GM12872 (cell line): Measurements from ENCODE around the gene FBXO15.

ENCODE experiments used
- TF ChIP-seq, protein P1 (sequence below): IDR thresholded peaks from 3 replicates; pipeline ENCODE4 v1.5.1; 2011; ENCODE audit warnings: low read depth, mild to moderate bottlenecking, low read length, moderate library complexity; ENCODE audit not compliant: insufficient read depth

The FBXO15 gene

DNA sequence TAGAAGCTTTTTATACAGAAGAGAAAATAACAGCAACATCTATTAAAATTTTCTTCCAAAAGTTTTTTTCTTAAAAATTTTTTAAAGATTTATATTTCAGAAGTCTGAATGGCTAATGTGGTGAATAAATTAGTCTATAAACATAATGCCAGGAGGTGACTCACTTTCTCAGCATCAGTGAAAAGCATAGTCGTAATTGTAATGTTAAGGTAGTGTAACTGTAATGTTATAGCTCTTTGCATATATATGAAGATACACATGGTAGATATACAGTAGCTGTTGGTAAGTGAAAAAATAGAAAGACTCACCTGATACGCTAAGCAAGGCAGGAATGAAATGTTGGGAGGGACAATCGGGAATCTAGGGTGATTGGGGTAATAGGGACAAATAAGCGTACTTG is 6.2 kb upstream of the FBXO15 start:
- TF ChIP-seq, protein P1, sequence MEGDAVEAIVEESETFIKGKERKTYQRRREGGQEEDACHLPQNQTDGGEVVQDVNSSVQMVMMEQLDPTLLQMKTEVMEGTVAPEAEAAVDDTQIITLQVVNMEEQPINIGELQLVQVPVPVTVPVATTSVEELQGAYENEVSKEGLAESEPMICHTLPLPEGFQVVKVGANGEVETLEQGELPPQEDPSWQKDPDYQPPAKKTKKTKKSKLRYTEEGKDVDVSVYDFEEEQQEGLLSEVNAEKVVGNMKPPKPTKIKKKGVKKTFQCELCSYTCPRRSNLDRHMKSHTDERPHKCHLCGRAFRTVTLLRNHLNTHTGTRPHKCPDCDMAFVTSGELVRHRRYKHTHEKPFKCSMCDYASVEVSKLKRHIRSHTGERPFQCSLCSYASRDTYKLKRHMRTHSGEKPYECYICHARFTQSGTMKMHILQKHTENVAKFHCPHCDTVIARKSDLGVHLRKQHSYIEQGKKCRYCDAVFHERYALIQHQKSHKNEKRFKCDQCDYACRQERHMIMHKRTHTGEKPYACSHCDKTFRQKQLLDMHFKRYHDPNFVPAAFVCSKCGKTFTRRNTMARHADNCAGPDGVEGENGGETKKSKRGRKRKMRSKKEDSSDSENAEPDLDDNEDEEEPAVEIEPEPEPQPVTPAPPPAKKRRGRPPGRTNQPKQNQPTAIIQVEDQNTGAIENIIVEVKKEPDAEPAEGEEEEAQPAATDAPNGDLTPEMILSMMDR = no peak

DNA sequence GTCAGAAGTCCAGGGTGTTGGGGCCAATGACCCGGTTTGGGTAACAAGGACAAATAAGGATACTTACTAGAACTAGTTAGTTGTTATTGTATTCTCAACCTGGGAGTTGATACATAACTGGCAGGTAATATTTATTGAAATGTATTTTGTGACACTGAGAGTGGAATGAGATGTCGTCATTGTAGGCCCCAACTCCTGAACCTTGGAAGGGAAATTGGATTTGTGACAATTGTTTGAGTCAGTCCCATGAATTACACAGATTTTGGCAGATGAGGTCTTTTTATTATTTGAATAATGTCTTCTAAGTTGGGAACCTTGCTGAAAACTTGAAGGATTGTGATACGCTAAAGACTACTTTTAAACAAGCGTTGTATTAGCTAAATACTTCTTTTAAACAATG is 5.7 kb upstream of the FBXO15 start:
- TF ChIP-seq, protein P1 = no peak

DNA sequence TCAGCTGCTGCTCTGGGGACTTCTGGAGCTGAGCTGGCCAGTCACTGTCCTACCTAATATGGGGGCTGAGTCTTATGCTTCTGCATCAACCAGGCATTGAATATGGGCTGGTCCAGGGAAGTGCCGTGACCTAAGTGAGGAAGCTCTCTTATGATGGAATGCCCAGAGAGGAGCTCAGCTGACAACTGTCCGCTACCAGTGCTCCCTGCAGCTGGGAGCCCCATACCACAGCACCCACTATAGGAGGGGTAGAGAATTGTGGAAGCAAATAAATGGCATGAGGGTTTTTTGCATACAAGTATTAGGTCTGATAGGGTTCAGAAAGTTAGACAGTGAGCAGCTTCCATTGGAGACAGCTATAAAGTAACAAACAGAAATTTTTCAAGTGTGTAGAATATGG is 5.2 kb upstream of the FBXO15 start:
- TF ChIP-seq, protein P1 = no peak

DNA sequence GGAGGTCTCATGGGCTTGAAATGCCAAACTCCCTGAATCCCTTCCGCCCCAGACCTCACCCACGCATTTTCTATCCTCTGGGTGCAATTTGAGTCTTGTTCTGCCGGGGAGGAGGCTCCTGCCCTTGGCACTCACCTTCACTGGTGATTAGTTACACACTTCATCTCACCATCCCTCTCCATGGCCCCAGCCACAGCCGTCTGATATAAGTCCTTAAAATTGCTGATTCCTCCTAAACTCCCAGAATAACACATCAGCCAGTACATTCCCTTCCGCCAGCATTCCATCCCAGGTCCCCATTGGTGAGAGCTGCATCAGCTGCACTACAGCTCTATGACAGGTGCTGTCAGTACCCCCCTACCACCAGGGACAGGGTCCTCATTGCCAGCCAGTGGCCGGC is 4.6 kb upstream of the FBXO15 start:
- TF ChIP-seq, protein P1 = no peak

DNA sequence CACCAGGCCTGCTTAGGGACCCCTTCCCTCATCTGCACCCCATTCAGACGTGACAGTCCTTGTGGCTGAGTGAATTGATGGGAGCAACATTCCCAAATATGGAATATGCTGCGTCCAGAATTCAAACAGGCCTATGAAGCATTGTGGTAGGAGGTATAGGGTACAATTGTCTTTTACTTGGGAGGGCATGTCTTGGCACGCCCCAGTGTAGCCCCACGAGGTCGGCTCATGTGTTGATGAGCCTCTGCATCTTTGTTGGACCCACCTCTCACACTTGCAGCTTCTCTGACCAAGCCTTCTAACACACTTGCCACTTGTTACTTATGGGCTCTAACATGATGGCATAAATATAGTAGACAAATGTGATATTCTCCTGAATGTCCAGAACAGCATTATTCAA is 2.2 kb upstream of the FBXO15 start:
- TF ChIP-seq, protein P1 = no peak

DNA sequence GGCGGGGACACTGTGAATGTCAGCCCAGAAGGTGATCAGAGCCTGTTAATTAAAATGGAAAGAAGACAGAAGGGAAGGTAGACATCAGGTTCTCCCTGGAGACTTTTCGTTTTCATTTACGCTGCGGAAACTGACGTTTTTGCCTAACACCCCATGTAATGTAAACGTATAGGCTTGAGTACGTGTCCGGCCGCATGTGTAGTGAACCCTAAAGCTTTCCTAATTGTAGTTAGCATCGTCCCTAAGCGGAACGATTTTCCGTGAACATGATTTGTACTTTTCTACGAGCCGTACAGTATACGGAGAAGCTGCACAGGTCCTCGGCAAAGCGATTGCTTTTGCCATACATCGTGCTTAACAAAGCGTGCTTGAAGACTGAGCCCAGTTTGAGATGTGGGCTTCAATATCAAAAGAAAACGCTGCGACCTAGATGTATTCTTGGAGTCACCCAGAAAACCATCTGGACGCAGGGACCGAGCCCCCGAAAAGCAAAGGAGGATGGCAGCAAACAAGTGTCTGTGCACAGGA is 973 bp upstream of the FBXO15 start:
- TF ChIP-seq, protein P1 = no peak

DNA sequence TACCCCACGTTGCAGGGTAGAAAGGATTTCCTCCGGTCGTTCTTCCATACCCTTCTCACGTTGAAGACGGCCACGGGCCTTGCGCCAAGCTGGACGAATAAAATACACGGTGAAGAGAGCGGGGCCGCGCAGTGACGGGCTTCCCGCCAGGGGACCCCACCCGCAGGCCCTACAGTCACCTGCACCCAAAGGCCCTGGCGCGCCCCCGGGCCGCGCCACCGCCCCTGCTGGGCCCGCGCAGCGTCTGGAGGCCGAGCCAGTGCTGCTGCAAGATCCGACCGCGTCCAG is 199 bp downstream of the FBXO15 start:
- TF ChIP-seq, protein P1 = no peak

DNA sequence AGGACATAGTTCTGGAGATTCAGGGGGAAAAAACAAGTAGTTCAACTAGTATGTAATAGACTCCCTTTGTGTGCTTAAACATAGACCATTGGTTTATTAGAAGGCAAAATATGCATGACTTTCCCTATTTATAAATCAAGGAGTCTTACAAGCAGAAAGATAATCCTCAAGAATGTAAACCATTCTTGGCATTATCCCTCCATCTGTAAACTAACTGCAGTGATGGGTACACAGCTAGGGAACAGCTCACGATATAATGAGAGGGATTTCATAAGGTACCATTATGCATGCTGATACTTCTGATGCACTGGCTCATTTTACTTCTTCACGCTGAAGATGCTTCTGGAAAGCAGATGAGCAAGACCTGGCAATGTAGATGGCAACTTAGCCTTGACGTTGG is 878 bp downstream of the FBXO15 start:
- TF ChIP-seq, protein P1 = no peak
